Limb (tissue), 2 donors: ENCODE data around the gene DDX1.
"Not testable (repeated sequence)": the region's sequence is repeated elsewhere in the genome, so short reads cannot be mapped to it uniquely, and the experiment has no call there.

ENCODE experiments used
- DNase-seq, 2 donors: peaks; one replicate each; pipeline ENCODE4 v3.0.0-alpha.2; 2016; ENCODE audit errors: extremely low spot score in 2 of 2

Gene DDX1

DNA sequence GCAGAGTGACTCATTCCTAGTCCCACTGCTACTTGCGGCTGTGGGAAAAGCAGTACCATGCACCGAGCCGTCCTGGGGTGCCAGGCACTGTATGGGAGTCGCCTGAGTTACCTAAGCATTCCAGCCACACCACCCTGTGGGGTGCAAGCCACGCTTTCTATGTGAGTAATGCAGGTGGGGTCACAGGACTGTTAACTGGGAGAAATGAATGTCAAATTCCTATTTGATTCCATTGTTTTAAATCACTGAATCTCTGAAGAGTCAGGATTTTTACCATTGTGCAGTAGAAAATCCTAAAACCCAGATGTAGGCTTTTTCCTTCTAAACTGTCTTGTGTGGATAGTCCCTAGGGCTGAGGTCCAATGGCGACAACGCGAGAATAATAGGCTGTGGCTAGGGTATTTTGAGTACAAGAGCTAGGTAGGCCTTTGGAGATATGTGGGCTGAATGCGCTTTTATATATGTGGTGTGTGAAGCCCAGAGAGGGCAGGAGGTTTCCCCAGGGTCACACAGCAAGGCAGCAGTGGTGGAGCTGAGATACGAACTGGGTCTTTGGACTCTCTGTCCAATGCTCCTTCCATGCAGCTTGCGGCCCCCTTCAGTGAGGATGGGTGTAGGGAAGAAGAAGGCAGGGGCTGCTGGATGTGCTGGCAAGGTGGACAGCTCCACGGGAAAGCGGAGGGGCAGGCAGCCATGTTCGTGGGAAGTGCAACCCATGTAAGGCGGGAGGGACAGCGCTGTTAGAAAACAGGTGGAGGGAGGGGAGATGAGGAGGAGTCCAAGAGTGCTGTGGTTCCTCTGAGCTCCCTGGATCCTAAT, 83.2 kb downstream of the DDX1 start:
- DNase-seq = no peak

DNA sequence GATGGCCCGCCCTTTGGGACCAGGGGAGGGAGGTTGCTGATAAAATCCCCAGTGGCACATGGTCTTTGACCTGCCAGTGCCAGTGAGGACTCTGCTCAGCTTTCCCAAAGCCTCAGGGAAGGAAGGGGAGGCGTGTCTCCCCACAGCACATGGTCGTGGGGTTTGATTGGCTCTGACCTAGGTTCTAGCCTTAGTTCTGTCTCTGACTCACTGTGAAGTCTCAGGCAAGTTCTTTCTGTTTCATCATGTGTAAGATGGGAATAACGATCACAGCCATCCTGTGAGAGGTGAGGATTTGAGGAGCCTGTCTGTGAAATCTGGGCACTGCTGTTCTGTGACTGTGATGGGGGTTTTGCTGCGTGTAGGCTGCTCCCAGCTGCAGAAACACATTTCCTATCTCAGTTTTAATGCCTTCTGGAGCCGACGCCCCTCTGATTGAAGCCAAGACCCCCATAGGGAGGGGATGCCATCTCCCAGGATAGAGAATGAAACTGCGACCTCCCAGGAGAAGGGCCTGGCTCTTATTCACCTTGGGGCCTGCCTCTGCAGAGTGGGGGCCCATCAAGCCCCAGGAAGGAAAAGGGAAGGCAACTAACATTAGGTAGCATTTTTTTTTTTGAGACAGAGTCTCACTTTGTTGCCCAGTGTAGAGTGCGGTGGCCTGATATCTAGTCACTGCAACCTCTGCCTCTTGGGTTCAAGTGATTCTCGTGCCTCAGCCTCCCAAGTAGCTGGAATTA, 84.0 kb downstream of the DDX1 start:
- no peak for DNase-seq

GRCh38 chr2:15677141-15677843, 85.6 kb downstream of the DDX1 start:
- peak; percentile 40 to 71 for DNase-seq

DNA sequence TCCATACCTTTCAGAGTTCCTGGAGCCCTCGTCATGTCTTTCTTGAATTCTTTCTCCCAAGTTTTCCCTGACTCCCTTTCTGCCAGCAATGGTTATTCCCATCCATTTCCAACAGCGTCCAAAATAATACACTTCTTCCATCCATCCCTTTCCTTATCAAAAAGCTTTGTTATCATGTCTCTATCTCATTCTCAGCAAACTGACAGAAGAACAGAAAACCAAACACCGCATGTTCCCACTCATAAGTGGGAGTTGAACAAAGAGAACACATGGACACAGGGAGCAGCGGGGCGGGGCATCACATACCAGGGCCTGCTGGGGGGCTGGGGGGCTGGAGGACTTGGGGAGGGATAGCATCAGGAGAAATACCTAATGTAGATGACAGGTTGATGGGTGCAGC, 86.7 kb downstream of the DDX1 start:
- no peak for DNase-seq

GRCh38 chr2:15678909-15679308, 87.2 kb downstream of the DDX1 start:
- DNase-seq = no peak

GRCh38 chr2:15679386-15679924, 87.8 kb downstream of the DDX1 start:
- DNase-seq = no peak

- not testable (repeated sequence) for DNase-seq
Measured at GRCh38 chr2:15680132-15680531, 88.5 kb downstream of the DDX1 start.
